HEK293 (cell line): Measurements from ENCODE around the gene SLC29A1.

Experiments
- ATF2 ChIP-seq: fragments of 450-650 bp; formaldehyde crosslinking; IDR thresholded peaks from 2 replicates; pipeline ENCODE4 v1.5.1; 2016; ENCODE audit warnings: missing biosample characterization, missing genetic modification characterization, low read depth
- CTCF ChIP-seq: fragments of 450-650 bp; formaldehyde crosslinking; IDR thresholded peaks from 2 replicates; pipeline ENCODE4 v1.5.1; 2016; ENCODE audit warnings: missing biosample characterization, missing genetic modification characterization
- RBAK ChIP-seq: fragments of 450-650 bp; formaldehyde crosslinking; IDR thresholded peaks from 2 replicates; pipeline ENCODE4 v1.5.1; 2016; ENCODE audit warnings: missing biosample characterization, missing genetic modification characterization
- ZBTB48 ChIP-seq: fragments of 450-650 bp; formaldehyde crosslinking; IDR thresholded peaks from 2 replicates; pipeline ENCODE4 v1.5.1; 2016; ENCODE audit warnings: missing biosample characterization, missing genetic modification characterization
- ZNF248 ChIP-seq: fragments of 450-650 bp; formaldehyde crosslinking; IDR thresholded peaks from 2 replicates; pipeline ENCODE4 v1.5.1; 2017; ENCODE audit warnings: missing biosample characterization, missing genetic modification characterization
- ZNF302 ChIP-seq: fragments of 450-650 bp; formaldehyde crosslinking; IDR thresholded peaks from 2 replicates; pipeline ENCODE4 v1.5.1; 2016; ENCODE audit warnings: missing biosample characterization, missing genetic modification characterization, low read depth
- ZNF311 ChIP-seq: fragments of 450-650 bp; formaldehyde crosslinking; IDR thresholded peaks from 2 replicates; pipeline ENCODE4 v1.5.1; 2017; ENCODE audit warnings: missing biosample characterization, missing genetic modification characterization, borderline replicate concordance
- ZNF416 ChIP-seq: fragments of 450-650 bp; formaldehyde crosslinking; IDR thresholded peaks from 2 replicates; pipeline ENCODE4 v1.5.1; 2016; ENCODE audit warnings: missing biosample characterization, missing genetic modification characterization
- ZNF488 ChIP-seq: fragments of 450-650 bp; formaldehyde crosslinking; IDR thresholded peaks from 2 replicates; pipeline ENCODE4 v1.5.1; 2016; ENCODE audit warnings: missing biosample characterization, missing genetic modification characterization
- ZNF76 ChIP-seq: fragments of 450-650 bp; formaldehyde crosslinking; IDR thresholded peaks from 2 replicates; pipeline ENCODE4; 2016; ENCODE audit warnings: low read depth, missing biosample characterization, missing genetic modification characterization, borderline replicate concordance

- TF ChIP-seq ZNF302 (no peak), CTCF (tag by site-specific recombination) (peak; percentile 61), RBAK (no peak), ZNF76 (tag by site-specific recombination) (no peak), ZNF488 (no peak), ZNF248 (tag by site-specific recombination) (no peak), ZBTB48 (tag by site-specific recombination) (no peak), ZNF311 (no peak), ZNF416 (tag by site-specific recombination) (no peak), ATF2 (tag by site-specific recombination) (no peak)
Observed at GRCh38 chr6:44253307-44254101, 30.1 kb downstream of the SLC29A1 start.
